ENCODE measurements around the gene RYR3.

- no peak for TF ChIP-seq CTCF (conservative IDR thresholded peaks at IDR 0.05; ENCODE audit: low read length)
- no peak for TF ChIP-seq EZH2phosphoT487 (IDR thresholded peaks at IDR 0.05; ENCODE audit: borderline replicate concordance)
These were observed 26.4 kb upstream of the RYR3 start for GRCh38 chr15:33284336-33284735.
